Fibroblast of the aortic adventitia (primary cell): ENCODE data around the gene PPP2R2C. TPM values are rescaled to one million over a fixed set of nuclear protein-coding genes. Genes with fewer than 3 reads are reported as not detected.

Experiments used
- DNase-seq: peaks from one replicate; pipeline ENCODE4 v3.0.0-alpha.2; 2010; ENCODE audit warnings: low read depth
- H3K4me3 ChIP-seq: 2 replicates; pipeline ENCODE4 v1.5.1; 2011; ENCODE audit warnings: low read depth, mild to moderate bottlenecking, control low read depth, low read length, moderate library complexity
- total RNA-seq: library from RNA; depleted of rRNA; stranded (reverse); fragments of >200 nt; gene quantifications from 2 replicates; pipeline ENCODE4 v1.2.3, GENCODE V29; 2012; ENCODE audit warnings: low replicate concordance
- TF ChIP-seq, protein P1 (sequence below): IDR thresholded peaks from 2 replicates; pipeline ENCODE4 v1.5.1; 2011; ENCODE audit warnings: mild to moderate bottlenecking, low read length, control low read depth, inconsistent platforms; ENCODE audit not compliant: insufficient read depth

PPP2R2C gene
- total RNA-seq, 1 donor: not detected

DNA sequence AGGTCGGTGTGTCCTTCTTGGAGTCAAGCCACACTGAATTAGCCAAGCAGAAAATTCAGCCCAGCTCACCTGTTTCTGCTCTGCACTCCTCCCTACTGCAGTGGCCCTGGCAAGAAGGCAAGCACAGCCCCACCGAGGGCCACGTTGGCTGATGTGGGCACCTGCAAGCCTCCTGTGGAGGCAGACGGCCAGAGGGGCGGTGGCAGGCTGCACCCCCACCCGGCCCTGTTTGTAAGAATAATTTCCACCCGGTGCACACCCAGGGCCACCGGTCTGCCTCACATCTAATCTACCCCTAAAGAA, 18.8 kb downstream of the PPP2R2C start:
- DNase-seq: no peak
- no peak overlapping the region for H3K4me3 ChIP-seq
- TF ChIP-seq, protein P1, sequence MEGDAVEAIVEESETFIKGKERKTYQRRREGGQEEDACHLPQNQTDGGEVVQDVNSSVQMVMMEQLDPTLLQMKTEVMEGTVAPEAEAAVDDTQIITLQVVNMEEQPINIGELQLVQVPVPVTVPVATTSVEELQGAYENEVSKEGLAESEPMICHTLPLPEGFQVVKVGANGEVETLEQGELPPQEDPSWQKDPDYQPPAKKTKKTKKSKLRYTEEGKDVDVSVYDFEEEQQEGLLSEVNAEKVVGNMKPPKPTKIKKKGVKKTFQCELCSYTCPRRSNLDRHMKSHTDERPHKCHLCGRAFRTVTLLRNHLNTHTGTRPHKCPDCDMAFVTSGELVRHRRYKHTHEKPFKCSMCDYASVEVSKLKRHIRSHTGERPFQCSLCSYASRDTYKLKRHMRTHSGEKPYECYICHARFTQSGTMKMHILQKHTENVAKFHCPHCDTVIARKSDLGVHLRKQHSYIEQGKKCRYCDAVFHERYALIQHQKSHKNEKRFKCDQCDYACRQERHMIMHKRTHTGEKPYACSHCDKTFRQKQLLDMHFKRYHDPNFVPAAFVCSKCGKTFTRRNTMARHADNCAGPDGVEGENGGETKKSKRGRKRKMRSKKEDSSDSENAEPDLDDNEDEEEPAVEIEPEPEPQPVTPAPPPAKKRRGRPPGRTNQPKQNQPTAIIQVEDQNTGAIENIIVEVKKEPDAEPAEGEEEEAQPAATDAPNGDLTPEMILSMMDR: no peak

DNA sequence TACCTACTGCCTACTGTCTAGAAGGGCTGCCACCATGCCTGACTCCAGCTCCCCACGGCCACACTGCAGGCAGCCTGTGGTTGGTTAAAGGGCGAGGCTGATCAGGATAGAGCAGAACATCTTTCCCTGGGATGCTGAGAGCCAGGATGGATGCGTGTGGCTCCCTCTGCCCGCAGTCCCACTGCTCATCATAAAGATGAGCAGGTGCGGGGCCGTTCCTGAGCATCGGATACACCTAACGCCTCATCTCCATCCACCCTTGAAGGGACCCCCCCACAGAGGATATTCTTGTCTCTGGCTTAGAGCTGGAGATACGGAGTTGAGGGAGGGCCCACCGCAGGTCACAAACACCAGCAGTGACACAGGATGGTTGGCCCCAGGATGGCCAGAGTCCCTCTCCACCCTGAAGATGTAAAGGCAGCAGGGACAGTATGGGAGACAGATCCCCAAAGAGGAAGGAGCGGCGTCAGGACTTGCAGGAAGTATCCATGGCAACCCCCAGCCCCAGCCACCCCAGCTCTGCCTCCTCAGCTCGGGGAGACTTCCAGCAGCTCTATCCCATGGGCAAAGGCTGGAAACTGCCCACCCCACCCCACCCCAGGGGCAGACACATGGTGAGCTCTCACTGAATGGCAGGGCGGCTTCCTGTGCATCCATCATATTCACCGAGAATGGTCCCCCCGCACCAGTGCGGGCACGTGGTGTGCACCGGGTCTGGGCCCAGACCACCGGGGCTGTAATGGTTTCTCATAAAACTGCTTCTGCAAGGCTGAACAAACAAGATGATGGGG, 19.3 kb downstream of the PPP2R2C start:
- no peak overlapping the region for H3K4me3 ChIP-seq
- DNase-seq: no peak
- TF ChIP-seq, protein P1: no peak

DNA sequence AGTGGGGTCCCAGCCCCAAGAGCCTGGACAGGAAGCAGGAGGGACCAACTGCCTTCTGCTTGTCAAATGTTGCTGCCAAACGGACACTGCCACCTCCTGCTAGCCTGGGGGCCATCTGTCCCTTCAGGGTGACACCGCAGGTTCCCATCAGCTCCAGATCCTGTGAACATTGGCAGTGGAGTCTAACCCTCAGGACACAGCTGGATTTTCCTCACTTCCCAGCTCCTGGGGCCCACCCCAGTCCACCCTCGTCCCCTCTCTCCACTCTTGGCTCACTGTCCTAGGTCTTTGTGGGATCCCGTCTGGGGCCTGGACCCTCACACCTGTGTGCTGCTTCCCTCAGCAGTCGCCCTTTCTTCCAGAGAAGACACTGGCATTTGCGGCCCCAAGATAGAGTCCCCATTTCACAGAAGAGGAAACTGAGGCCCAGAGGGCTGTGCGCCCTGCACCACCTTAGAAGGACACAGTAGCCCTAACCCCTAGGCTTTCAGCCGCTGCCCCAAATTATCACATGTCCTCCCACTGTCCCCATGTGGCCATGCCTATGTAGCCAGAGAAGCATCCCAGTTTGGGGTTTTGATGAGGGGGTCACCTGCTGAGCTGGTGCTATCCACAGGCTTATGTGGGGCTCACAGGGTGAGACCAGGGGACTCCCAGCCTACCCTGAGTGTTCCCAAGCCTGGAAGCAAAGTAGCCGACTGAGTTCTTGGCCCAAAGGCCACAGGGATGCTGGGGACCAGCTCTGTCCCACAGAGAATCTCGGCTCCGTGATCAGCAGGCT, 20.1 kb downstream of the PPP2R2C start:
- no peak for DNase-seq
- H3K4me3 ChIP-seq: no peak overlapping the region
- TF ChIP-seq, protein P1: no peak

DNA sequence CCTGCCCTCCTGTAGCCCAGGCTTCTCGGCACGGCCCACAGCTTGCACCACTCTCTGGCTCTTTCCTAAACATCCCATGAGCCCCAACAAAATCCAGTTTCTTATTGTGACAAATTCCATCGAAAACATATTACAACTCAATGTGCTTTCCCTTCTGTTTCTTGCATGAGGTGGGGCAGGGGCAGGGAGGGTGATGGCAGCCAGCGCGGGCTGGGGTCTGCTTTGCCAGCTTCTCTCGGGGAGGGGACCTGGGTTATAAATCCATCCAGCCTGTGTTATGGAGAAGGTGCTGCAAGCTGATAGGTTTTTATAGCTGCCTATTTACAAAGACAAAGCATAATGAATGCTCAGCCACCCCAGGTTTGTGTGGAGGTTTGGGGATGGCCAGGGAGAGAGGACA, 21.1 kb downstream of the PPP2R2C start:
- TF ChIP-seq, protein P1: no peak
- no peak overlapping the region for H3K4me3 ChIP-seq
- DNase-seq: no peak

DNA sequence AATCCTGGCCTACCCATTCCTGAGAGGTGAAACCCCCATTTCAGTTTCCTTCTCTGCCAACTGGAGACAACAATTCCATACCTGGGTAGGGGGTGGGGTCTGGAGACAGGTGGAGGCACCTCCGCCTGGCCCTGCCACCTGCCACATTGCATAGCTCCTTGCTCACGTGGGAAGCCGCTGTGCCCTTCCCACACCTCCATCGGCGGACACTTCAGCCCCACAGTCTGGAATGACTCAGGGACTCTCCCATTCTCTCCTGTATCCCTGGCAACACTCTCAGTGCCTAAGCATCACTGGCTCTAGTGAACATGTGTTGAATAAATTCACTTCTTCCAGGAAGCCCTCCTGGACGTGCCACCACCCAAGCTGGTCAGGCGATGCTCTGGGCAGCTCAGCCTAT, 21.7 kb downstream of the PPP2R2C start:
- TF ChIP-seq, protein P1: no peak
- H3K4me3 ChIP-seq: no peak overlapping the region
- DNase-seq: no peak

DNA sequence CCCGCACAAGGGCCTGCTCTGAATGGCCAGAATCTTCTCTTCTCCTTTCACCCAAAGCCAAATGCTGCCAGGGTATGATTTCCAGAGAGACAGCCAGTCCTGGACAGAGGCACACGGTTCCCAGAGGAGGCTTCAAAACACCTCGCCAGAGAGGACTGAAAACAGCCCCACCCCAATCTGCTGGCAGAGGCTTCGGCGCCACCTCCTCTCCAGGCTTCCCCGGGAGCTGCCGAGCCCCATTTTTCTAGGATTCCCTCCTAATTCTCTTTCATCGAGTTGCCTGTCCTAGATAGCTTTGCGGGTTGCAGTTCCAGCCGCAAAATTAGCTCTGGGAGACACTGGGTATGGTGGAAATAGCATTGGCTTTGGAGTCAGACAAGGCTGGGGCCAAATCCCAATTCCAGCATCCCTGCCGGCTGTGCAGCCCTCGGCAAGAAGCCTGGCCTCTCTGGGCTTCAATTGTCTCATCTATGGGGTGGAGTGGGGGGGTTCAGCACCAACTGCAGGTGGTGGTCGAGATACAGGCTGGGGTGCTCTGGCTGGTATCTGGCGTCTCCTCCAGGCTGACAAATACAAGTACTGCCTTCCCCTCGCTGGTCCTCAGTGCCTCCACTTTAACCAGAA, 22.6 kb downstream of the PPP2R2C start:
- TF ChIP-seq, protein P1: no peak
- no peak for DNase-seq
- no peak overlapping the region for H3K4me3 ChIP-seq
